WTC11 (cell line): ENCODE data around the gene PUSL1.

Experiments
- AFF4 ChIP-seq: sonication (generic); formaldehyde crosslinking; IDR thresholded peaks from 2 replicates; pipeline ENCODE4 v1.8.1; 2023; ENCODE audit warnings: mild to moderate bottlenecking, missing genetic modification reagents, borderline replicate concordance
- ATF2 ChIP-seq: sonication (generic); formaldehyde crosslinking; IDR thresholded peaks from 2 replicates; pipeline ENCODE4 v1.8.1; 2022; ENCODE audit warnings: low read depth, missing genetic modification reagents, borderline replicate concordance
- CREB1 ChIP-seq: sonication (generic); formaldehyde crosslinking; IDR thresholded peaks from 2 replicates; pipeline ENCODE4 v1.8.0; 2023; ENCODE audit warnings: mild to moderate bottlenecking, missing genetic modification reagents
- CTCF ChIP-seq: fragments of 200-600 bp; IDR thresholded peaks from 2 replicates; pipeline ENCODE4 v1.8.0; 2022; ENCODE audit warnings: antibody characterized with exemption
- NFYB ChIP-seq: sonication (generic); formaldehyde crosslinking; conservative IDR thresholded peaks from 2 replicates; pipeline ENCODE4 v1.8.0; 2022; ENCODE audit warnings: low read depth, missing genetic modification reagents
- SP1 ChIP-seq: sonication (generic); formaldehyde crosslinking; conservative IDR thresholded peaks from 2 replicates; pipeline ENCODE4 v1.8.1; 2022; ENCODE audit warnings: missing genetic modification reagents
- TCF7 ChIP-seq: sonication (generic); formaldehyde crosslinking; IDR thresholded peaks from 2 replicates; pipeline ENCODE4 v1.8.0; 2022; ENCODE audit warnings: mild to moderate bottlenecking, low read depth, missing genetic modification reagents, moderate library complexity
- ZBTB43 ChIP-seq: sonication (generic); formaldehyde crosslinking; IDR thresholded peaks from 2 replicates; pipeline ENCODE4 v1.8.1; 2023; ENCODE audit warnings: mild to moderate bottlenecking, missing genetic modification reagents
- ZNF138 ChIP-seq: sonication (generic); formaldehyde crosslinking; conservative IDR thresholded peaks from 2 replicates; pipeline ENCODE4 v1.8.1; 2022; ENCODE audit warnings: mild to moderate bottlenecking, moderate library complexity, missing genetic modification reagents
- ZNF232 ChIP-seq: sonication (generic); formaldehyde crosslinking; IDR thresholded peaks from 2 replicates; pipeline ENCODE4 v1.8.0; 2022; ENCODE audit warnings: mild to moderate bottlenecking, missing genetic modification reagents
- ZNF317 ChIP-seq: sonication (generic); formaldehyde crosslinking; IDR thresholded peaks from 2 replicates; pipeline ENCODE4 v1.8.1; 2023; ENCODE audit warnings: low read depth, mild to moderate bottlenecking, moderate library complexity, missing genetic modification reagents, borderline replicate concordance

GRCh38 chr1:1347026-1347595, 38.7 kb downstream of the PUSL1 start:
- TF ChIP-seq CTCF = no peak
- TF ChIP-seq ATF2 = no peak
- TF ChIP-seq ZNF317 (CRISPR knock-in tag) = no peak
- TF ChIP-seq ZBTB43 (CRISPR knock-in tag) = no peak
- TF ChIP-seq SP1 (CRISPR knock-in tag) = no peak
- no peak for TF ChIP-seq CREB1 (CRISPR knock-in tag)
- TF ChIP-seq AFF4 (CRISPR knock-in tag) = no peak
- no peak for TF ChIP-seq NFYB (CRISPR knock-in tag)
- TF ChIP-seq TCF7 (CRISPR knock-in tag) = no peak
- TF ChIP-seq ZNF232 (CRISPR knock-in tag) = no peak
- TF ChIP-seq ZNF138 (CRISPR knock-in tag) = no peak
